BJ (cell line): Measurements from ENCODE around the gene EXOC6B. TPM values are rescaled to one million over a fixed set of nuclear protein-coding genes. Genes with fewer than 3 reads are reported as not detected.

Experiments
- CTCF ChIA-PET: fragments of 350-600 bp; formaldehyde crosslinking; extraction: SDS; loops from one replicate; lab custom pipeline; 2021; ENCODE audit warnings: antibody characterized with exemption, inconsistent platforms; lab: Yijun Ruan, JAX
- POLR2A ChIA-PET: fragments of 300-600 bp; sonication (Branson Sonifier 250); formaldehyde crosslinking; extraction: SDS; loops from one replicate; lab custom pipeline; 2021; ENCODE audit warnings: antibody characterized with exemption; lab: Charles Lee
- DNase-seq: peaks from one replicate; pipeline ENCODE4 v3.0.0-alpha.2; 2011; ENCODE audit warnings: low read depth
- H3K27me3 ChIP-seq: 2 replicates; pipeline ENCODE4 v1.6.0; 2011; ENCODE audit warnings: low read length; ENCODE audit not compliant: control insufficient read depth, insufficient read depth
- H3K36me3 ChIP-seq: 2 replicates; pipeline ENCODE4 v1.5.1; 2011; ENCODE audit warnings: low read length; ENCODE audit not compliant: control insufficient read depth, insufficient read depth
- H3K4me3 ChIP-seq: 2 replicates; pipeline ENCODE4 v1.5.1; 2011; ENCODE audit warnings: low read depth, mild to moderate bottlenecking, control low read depth, low read length
- CTCF ChIP-seq: IDR thresholded peaks from 2 replicates; pipeline ENCODE4 v1.5.1; 2011; ENCODE audit warnings: low read depth, mild to moderate bottlenecking, control low read depth, inconsistent platforms, low read length, moderate library complexity; ENCODE audit not compliant: insufficient read depth
- polyA plus RNA-seq: library from polyadenylated mRNA; depleted of rRNA; stranded (reverse); fragments of >200 nt; gene quantifications from 2 replicates; pipeline ENCODE4 v1.2.3, GENCODE V29; 2011

Gene EXOC6B
- polyA plus RNA-seq, 1 experiment, result 15.5 TPM

- no peak overlapping the region for H3K4me3 ChIP-seq
- TF ChIP-seq CTCF, result no peak
- H3K27me3 ChIP-seq, result no peaks in the 10 kb centered on the region
- POLR2A ChIA-PET, result no interaction called here
- no peaks in the 10 kb centered on the region for H3K36me3 ChIP-seq
- DNase-seq, result no peak
- CTCF ChIA-PET, result interaction anchor here (1.9 kb wide), 1 partner anchor 30 kb away, joined by 6 read pairs; no protein-coding TSS in a partner anchor
Observed at GRCh38 chr2:72830273-72830672, 4.4 kb upstream of the EXOC6B start.

- H3K4me3 ChIP-seq, result no peak overlapping the region
- ChIA-PET POLR2A (no interaction called here), CTCF (interaction anchor here (1.9 kb wide), 1 partner anchor 31 kb away, joined by 6 read pairs; no protein-coding TSS in a partner anchor)
- no peaks in the 10 kb centered on the region for H3K36me3 ChIP-seq
- DNase-seq, result no peak
- H3K27me3 ChIP-seq, result no peaks in the 10 kb centered on the region
- no peak for TF ChIP-seq CTCF
Observed at GRCh38 chr2:72828840-72829507, 3.1 kb upstream of the EXOC6B start.

- no peaks in the 10 kb centered on the region for H3K36me3 ChIP-seq
- ChIA-PET POLR2A (no interaction called here), CTCF (interaction anchor here (1.9 kb wide), 1 partner anchor 32 kb away, joined by 6 read pairs; no protein-coding TSS in a partner anchor)
- TF ChIP-seq CTCF, result no peak
- peak; percentile 33 for DNase-seq
- no peaks in the 10 kb centered on the region for H3K27me3 ChIP-seq
- no peak overlapping the region for H3K4me3 ChIP-seq
Observed at GRCh38 chr2:72827966-72828646, 2.3 kb upstream of the EXOC6B start.

- no peak for DNase-seq
- ChIA-PET POLR2A (no interaction called here), CTCF (no interaction called here)
- no peak for TF ChIP-seq CTCF
- Histone ChIP-seq H3K27me3 (no peaks in the 10 kb centered on the region), H3K36me3 (no peaks in the 10 kb centered on the region), H3K4me3 (no peak overlapping the region)
Observed at GRCh38 chr2:72827487-72827886, 1.7 kb upstream of the EXOC6B start.

GRCh38 chr2:72826156-72826477 is 284 bp upstream of the EXOC6B start:
- H3K4me3 ChIP-seq, result peak overlapping the region; percentile 83; the same call in 1 of the 2 replicates

More at GRCh38 chr2:72826156-72826477, 284 bp upstream of the EXOC6B start:
- ChIA-PET CTCF (no interaction called here), POLR2A (no interaction called here)
- Histone ChIP-seq H3K27me3 (no peaks in the 10 kb centered on the region), H3K36me3 (no peaks in the 10 kb centered on the region)
- no peak for TF ChIP-seq CTCF
- no peak for DNase-seq
